HEK293T (cell line): ENCODE measurements around the gene ANO5.

Source experiments
- ARNT ChIP-seq: fragments of 450-650 bp; IDR thresholded peaks from 2 replicates; pipeline ENCODE4 v1.6.1; 2017; ENCODE audit warnings: mild to moderate bottlenecking
- BHLHE40 ChIP-seq: fragments of 450-650 bp; IDR thresholded peaks from 2 replicates; pipeline ENCODE4 v1.6.1; 2016; ENCODE audit warnings: mild to moderate bottlenecking, moderate library complexity, borderline replicate concordance
- CTBP1 ChIP-seq: fragments of 450-650 bp; IDR thresholded peaks from 2 replicates; pipeline ENCODE4 v1.6.1; 2016; ENCODE audit warnings: borderline replicate concordance
- ELF4 ChIP-seq: fragments of 450-650 bp; IDR thresholded peaks from 2 replicates; pipeline ENCODE4 v1.6.1; 2017; ENCODE audit warnings: antibody characterized with exemption
- FOXK2 ChIP-seq: fragments of 450-650 bp; IDR thresholded peaks from 2 replicates; pipeline ENCODE4 v1.6.1; 2016; ENCODE audit warnings: mild to moderate bottlenecking
- FOXM1 ChIP-seq: fragments of 450-650 bp; IDR thresholded peaks from 2 replicates; pipeline ENCODE4 v1.6.1; 2017; ENCODE audit warnings: mild to moderate bottlenecking, borderline replicate concordance
- HDGF ChIP-seq: fragments of 450-650 bp; IDR thresholded peaks from 2 replicates; pipeline ENCODE4 v1.6.1; 2017; ENCODE audit warnings: antibody characterized with exemption, borderline replicate concordance
- L3MBTL2 ChIP-seq: fragments of 450-650 bp; conservative IDR thresholded peaks from 2 replicates; pipeline ENCODE4 v1.6.1; 2016; ENCODE audit warnings: mild to moderate bottlenecking
- NFRKB ChIP-seq: fragments of 450-650 bp; IDR thresholded peaks from 2 replicates; pipeline ENCODE4 v1.6.1; 2016; ENCODE audit warnings: mild to moderate bottlenecking, moderate library complexity
- SP1 ChIP-seq: fragments of 450-650 bp; IDR thresholded peaks from 2 replicates; pipeline ENCODE4 v1.6.1; 2017
- TARDBP ChIP-seq: fragments of 450-650 bp; IDR thresholded peaks from 2 replicates; pipeline ENCODE4 v1.6.1; 2016
- ZNF384 ChIP-seq: fragments of 450-650 bp; IDR thresholded peaks from 2 replicates; pipeline ENCODE4 v1.6.1; 2016

DNA sequence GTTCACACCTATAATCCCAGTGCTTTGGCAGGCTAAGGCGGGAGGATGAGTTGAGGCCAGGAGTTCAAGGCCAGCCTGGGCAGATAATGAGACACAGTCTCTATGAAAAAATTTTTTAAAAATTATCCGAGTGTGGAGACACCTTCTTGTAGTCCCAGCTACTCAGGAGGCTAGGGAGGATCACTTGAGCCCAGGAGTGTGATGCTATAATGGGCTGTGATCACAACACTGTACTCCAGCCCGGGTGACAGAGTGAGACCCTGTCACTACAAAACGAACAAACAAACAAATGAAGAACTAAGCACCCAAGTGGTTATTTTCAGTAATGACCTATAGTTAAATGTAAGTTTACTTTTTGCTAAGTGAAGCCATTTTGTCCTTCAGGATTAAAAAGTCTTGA, 32.3 kb downstream of the ANO5 start:
- TF ChIP-seq ELF4 (no peak), FOXM1 (no peak), ARNT (no peak), TARDBP (no peak), FOXK2 (no peak), CTBP1 (no peak), BHLHE40 (no peak), SP1 (no peak), NFRKB (no peak), L3MBTL2 (no peak), ZNF384 (no peak), HDGF (no peak)
